Astrocyte (in vitro differentiated cells and primary cell): ENCODE results near the gene RTKN. TPM values are rescaled to one million over a fixed set of nuclear protein-coding genes. Genes with fewer than 3 reads are reported as not detected.
A peak's percentile ranks its signal among the peaks of the same experiment; 100 is the strongest.

Experiments used
- DNase-seq: peaks from one replicate; pipeline ENCODE4 v3.0.0-alpha.2; 2010; ENCODE audit warnings: low read depth
- FAIRE-seq: peaks from 2 replicates; lab custom pipeline; 2011; peaks lifted over from hg19 to GRCh38; lab: Jason Lieb, UNC
- H2AFZ ChIP-seq: 2 replicates; pipeline ENCODE4 v1.6.0; 2012; ENCODE audit warnings: low read depth, low read length, inconsistent platforms
- H3K27ac ChIP-seq: 2 replicates; pipeline ENCODE4 v1.5.1; 2011; ENCODE audit warnings: low read depth, low read length, inconsistent platforms
- H3K27me3 ChIP-seq: 2 replicates; pipeline ENCODE4 v1.6.0; 2011; ENCODE audit warnings: low read length, inconsistent platforms; ENCODE audit not compliant: insufficient read depth
- H3K36me3 ChIP-seq: 2 replicates; pipeline ENCODE4 v1.5.1; 2011; ENCODE audit warnings: low read length, inconsistent platforms; ENCODE audit not compliant: insufficient read depth
- H3K4me1 ChIP-seq: 2 replicates; pipeline ENCODE4 v1.5.1; 2011; ENCODE audit warnings: low read length, inconsistent platforms; ENCODE audit not compliant: insufficient read depth
- H3K4me2 ChIP-seq: 2 replicates; pipeline ENCODE4 v1.6.0; 2012; ENCODE audit warnings: low read length, inconsistent platforms
- H3K4me3 ChIP-seq: 2 replicates; pipeline ENCODE4 v1.5.1; 2011; ENCODE audit warnings: low read depth, mild to moderate bottlenecking, low read length, inconsistent platforms; ENCODE audit not compliant: insufficient read depth
- H3K79me2 ChIP-seq: 2 replicates; pipeline ENCODE4 v1.6.0; 2012; ENCODE audit warnings: mild to moderate bottlenecking, low read length, inconsistent platforms; ENCODE audit not compliant: insufficient read depth
- H3K9ac ChIP-seq: 2 replicates; pipeline ENCODE4 v1.6.0; 2012; ENCODE audit warnings: mild to moderate bottlenecking, low read length, inconsistent platforms
- H3K9me3 ChIP-seq: 2 replicates; pipeline ENCODE4 v1.5.1; 2012; ENCODE audit warnings: low read depth, mild to moderate bottlenecking, low read length, inconsistent platforms; ENCODE audit not compliant: insufficient read depth
- H4K20me1 ChIP-seq: 2 replicates; pipeline ENCODE4 v1.6.0; 2012; ENCODE audit warnings: low read length, inconsistent platforms; ENCODE audit not compliant: insufficient read depth
- H3K27ac Mint-ChIP-seq: one replicate; pipeline ENCODE4 v1.8.0; 2021; ENCODE audit warnings: mild to moderate bottlenecking, mixed read lengths; ENCODE audit not compliant: unreplicated experiment
- H3K27me3 Mint-ChIP-seq: one replicate; pipeline ENCODE4 v1.8.0; 2021; ENCODE audit warnings: low read depth, mixed read lengths; ENCODE audit not compliant: unreplicated experiment
- H3K36me3 Mint-ChIP-seq: one replicate; pipeline ENCODE4 v1.8.0; 2021; ENCODE audit warnings: low read depth, mixed read lengths; ENCODE audit not compliant: unreplicated experiment
- H3K4me1 Mint-ChIP-seq: one replicate; pipeline ENCODE4 v1.8.0; 2021; ENCODE audit warnings: low read depth, mixed read lengths; ENCODE audit not compliant: unreplicated experiment
- H3K4me3 Mint-ChIP-seq: one replicate; pipeline ENCODE4 v1.8.0; 2021; ENCODE audit warnings: mild to moderate bottlenecking, moderate library complexity, mixed read lengths; ENCODE audit not compliant: unreplicated experiment
- H3K9me3 Mint-ChIP-seq: one replicate; pipeline ENCODE4 v1.8.0; 2021; ENCODE audit warnings: mild to moderate bottlenecking, mixed read lengths; ENCODE audit not compliant: unreplicated experiment
- CTCF ChIP-seq: IDR thresholded peaks from 2 replicates; pipeline ENCODE4 v1.5.1; 2011; ENCODE audit warnings: low read depth, mild to moderate bottlenecking, inconsistent platforms, low read length, moderate library complexity; ENCODE audit not compliant: insufficient read depth
- EZH2 ChIP-seq: IDR thresholded peaks from 2 replicates; pipeline ENCODE4 v1.6.1; 2012; ENCODE audit warnings: mild to moderate bottlenecking, low read length, inconsistent platforms; ENCODE audit not compliant: insufficient read depth
- total RNA-seq: library from RNA; stranded (reverse); gene quantifications from 2 replicates; pipeline ENCODE4 v1.2.1, GENCODE V29; 2021

RTKN gene
- total RNA-seq, 1 donor from 2014 or later: 41.6 TPM

DNA sequence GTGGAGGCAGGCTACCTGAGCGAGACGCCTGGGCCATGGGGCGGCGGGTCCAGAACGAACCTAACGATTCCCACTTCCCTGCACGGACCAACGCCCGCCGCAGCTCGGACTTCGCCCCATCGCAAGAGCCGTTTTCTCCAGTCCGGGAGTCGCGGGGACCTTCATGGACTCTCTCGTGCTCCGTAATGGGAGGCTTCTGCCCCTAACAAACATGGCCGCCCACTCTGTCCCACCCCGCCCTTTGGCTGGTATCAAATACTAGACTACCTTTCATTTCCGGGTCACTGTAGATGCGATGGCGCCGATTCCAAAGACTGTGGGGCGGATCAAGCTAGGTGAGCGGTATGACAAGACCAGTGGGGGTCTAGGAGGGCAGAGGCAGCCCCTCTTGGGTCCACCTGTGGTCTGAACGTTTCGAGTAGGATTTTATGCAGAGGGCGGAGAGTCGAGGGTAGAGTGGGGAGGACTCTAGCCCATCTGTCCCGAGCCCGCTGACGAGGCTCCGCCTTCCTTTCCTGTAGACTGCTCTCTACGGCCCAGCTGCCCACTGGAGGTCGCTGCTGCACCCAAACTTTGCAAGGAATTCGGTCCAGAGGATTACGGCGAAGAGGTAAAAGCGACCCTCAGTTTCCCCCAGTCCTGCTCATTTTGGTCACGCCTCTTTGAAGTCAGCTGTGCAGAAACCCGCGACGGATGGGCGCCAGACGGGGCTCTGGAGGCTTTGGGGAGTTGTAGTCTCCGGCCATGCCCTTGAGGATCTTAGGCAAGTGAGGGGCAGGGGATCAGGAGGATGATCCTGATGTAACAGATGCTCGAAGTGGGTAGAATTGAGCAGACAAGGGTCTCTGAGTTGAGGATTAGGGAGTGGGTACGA, 41.3 kb upstream of the RTKN start, which contains the start of the genes CCDC142 and TTC31:
Gene CCDC142, minus strand, starts transcription at position 198 of the 874 bp plus-strand sequence. Its CDS starts 161 bp downstream, at position 37.
Gene TTC31, plus strand, starts transcription at position 281 of the 874 bp plus-strand sequence. Its CDS starts 15 bp downstream, at position 296.
- H2AFZ ChIP-seq: peak within 1 kb of the TSS; percentile 95
- Mint-ChIP-seq H3K4me3 (peak within 1 kb of the TSS; percentile 98), H3K9me3 (no peaks in the 10 kb centered on the region), H3K27me3 (no peaks in the 10 kb centered on the region), H3K27ac (peak within 1 kb of the TSS; percentile 89), H3K4me1 (peaks cover 3% of the 10 kb centered on the region), H3K36me3 (peaks cover 6% of the 10 kb centered on the region)
- no peaks in the 10 kb centered on the region for H3K9me3 ChIP-seq
- H3K9ac ChIP-seq: peak within 1 kb of the TSS; percentile 88
- TF ChIP-seq EZH2 (no peak), CTCF (peak; percentile 88)
- peaks cover 13% of the 10 kb centered on the region for H4K20me1 ChIP-seq
- peaks cover 15% of the 10 kb centered on the region for H3K4me1 ChIP-seq
- H3K27me3 ChIP-seq: no peaks in the 10 kb centered on the region
- peak within 1 kb of the TSS; percentile 97 for H3K4me3 ChIP-seq
- DNase-seq: peak; percentile 89
- H3K27ac ChIP-seq: peak within 1 kb of the TSS; percentile 83
- no peak for FAIRE-seq
- peaks cover 3% of the 10 kb centered on the region for H3K36me3 ChIP-seq
- peak within 1 kb of the TSS; percentile 97 for H3K4me2 ChIP-seq
- H3K79me2 ChIP-seq: peaks cover 37% of the 10 kb centered on the region

DNA sequence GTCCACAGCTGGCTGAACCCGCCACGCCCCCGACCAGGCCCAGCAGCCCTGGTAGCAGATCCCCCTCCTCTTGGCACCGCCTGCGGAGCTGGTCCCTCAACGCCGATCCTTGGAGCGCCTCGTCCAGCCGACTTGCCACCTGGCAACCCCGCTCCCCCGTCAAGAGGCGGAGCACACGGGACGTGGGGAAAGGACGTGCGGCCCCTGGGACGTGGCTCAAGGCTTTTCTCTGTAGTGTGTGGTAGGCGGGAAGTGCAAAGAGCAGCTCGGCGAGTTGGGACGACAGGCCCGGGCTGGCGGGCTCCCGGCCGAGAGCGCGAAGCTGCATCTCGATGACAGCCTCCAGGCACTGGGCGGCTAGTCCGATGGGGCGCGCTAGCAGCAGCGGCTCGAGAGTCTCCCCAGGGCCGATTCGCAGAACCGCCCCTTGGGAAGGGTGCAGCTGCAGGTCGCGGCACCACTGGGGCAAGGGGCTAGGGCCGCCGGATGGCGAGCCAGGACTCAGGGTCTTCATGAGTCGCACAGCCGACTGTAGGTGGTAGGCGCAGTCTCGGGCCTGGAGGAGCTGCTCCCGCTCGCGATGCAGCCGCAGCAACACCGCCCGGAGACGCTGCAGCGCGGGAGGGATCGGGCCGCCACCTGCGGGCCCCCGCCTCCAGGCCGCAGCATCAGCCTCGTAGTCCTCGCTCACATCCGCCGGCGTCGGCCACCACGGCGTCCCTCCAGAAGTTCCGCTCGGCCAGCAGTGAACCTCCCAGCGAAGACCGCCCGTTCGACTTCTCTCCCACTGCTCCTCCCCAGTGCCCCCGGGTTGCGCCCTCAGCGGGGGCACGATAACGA, 40.4 kb upstream of the RTKN start:
- no peak for FAIRE-seq
- no peaks in the 10 kb centered on the region for H3K9me3 Mint-ChIP-seq

More for the DNA sequence above, 40.4 kb upstream of the RTKN start:
- peak overlapping the region; percentile 83 for H3K27ac ChIP-seq
- TF ChIP-seq EZH2 (no peak), CTCF (no peak)
- peaks cover 3% of the 10 kb centered on the region for H3K36me3 ChIP-seq
- H3K4me3 ChIP-seq: peak overlapping the region; percentile 97
- peak overlapping the region; percentile 97 for H3K4me2 ChIP-seq
- no peak for DNase-seq
- H3K36me3 Mint-ChIP-seq: peaks cover 6% of the 10 kb centered on the region
- no peaks in the 10 kb centered on the region for H3K9me3 ChIP-seq
- peaks cover 3% of the 10 kb centered on the region for H3K4me1 Mint-ChIP-seq
- peaks cover 15% of the 10 kb centered on the region for H3K4me1 ChIP-seq
- H3K27me3 Mint-ChIP-seq: no peaks in the 10 kb centered on the region
- peak overlapping the region; percentile 89 for H3K27ac Mint-ChIP-seq
- H2AFZ ChIP-seq: peak overlapping the region; percentile 95
- H3K9ac ChIP-seq: peak overlapping the region; percentile 88
- H4K20me1 ChIP-seq: peaks cover 13% of the 10 kb centered on the region
- H3K79me2 ChIP-seq: peaks cover 37% of the 10 kb centered on the region
- peak overlapping the region; percentile 98 for H3K4me3 Mint-ChIP-seq
- H3K27me3 ChIP-seq: no peaks in the 10 kb centered on the region
